Neural crest cell (in vitro differentiated cells): Measurements from ENCODE around the gene CDR2. TPM values are rescaled to one million over a fixed set of nuclear protein-coding genes. Genes with fewer than 3 reads are reported as not detected.

ENCODE experiments used
- DNase-seq: peaks from one replicate; pipeline ENCODE4 v3.0.0; 2021; ENCODE audit warnings: low read depth, mixed read lengths, low spot score
- H3K27ac Mint-ChIP-seq: one replicate; pipeline ENCODE4 v1.8.0; 2021; ENCODE audit warnings: mild to moderate bottlenecking, mixed read lengths; ENCODE audit not compliant: unreplicated experiment
- H3K27me3 Mint-ChIP-seq: 2 replicates; pipeline ENCODE4 v1.8.0; 2021; ENCODE audit warnings: low read depth, mild to moderate bottlenecking, mixed read lengths
- H3K36me3 Mint-ChIP-seq: 2 replicates; pipeline ENCODE4 v1.8.0; 2021; ENCODE audit warnings: low read depth, mild to moderate bottlenecking, mixed read lengths
- H3K4me1 Mint-ChIP-seq: 2 replicates; pipeline ENCODE4 v1.8.0; 2021; ENCODE audit warnings: mixed read lengths
- H3K4me3 Mint-ChIP-seq: one replicate; pipeline ENCODE4 v1.8.0; 2021; ENCODE audit warnings: mild to moderate bottlenecking, mixed read lengths
- H3K9me3 Mint-ChIP-seq: 2 replicates; pipeline ENCODE4 v1.8.0; 2021; ENCODE audit warnings: mixed read lengths
- CTCF ChIP-seq: fragments of 200-600 bp; sonication (generic); conservative IDR thresholded peaks from 2 replicates; pipeline ENCODE4 v1.5.0; 2021; ENCODE audit warnings: antibody characterized with exemption, mild to moderate bottlenecking
- total RNA-seq: library from RNA; stranded (reverse); gene quantifications from 2 replicates; pipeline ENCODE4 v1.2.1, GENCODE V29; 2021

CDR2 gene
- total RNA-seq, 1 donor from 2014 or later = 16.1 TPM

DNA sequence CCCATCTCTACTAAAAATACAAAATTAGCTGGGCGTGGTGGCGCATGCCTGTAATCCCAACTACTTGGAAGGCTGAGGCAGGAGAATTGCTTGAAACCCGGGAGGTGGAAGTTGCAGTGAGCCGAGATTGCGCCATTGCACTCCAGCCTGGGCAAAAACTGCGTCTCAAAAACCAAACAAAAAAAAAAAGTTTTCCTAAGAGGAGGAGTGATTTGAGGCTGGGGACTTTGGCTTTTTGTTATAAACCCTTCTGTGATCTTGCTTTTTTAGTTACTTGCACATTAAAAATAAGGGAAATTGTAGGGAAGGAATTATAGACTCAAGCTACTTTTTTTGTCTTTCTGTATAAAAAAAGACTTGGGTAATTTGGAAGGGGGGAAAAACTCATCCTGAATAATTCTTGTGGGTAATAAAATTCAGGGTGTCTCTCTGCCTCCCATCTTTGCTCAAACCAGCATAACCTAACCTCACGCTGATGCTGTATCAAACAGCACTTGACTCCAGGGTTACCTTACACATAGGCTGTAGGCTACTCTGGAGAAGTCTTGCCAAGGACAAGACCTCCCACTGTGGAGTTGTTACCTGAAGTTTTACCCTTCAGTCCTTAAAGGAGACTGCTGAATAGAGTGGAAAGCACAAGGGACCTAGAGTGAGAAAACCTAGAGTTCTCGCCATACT lies 1.7 kb upstream of the CDR2 start:
- DNase-seq = no peak
- no peak for TF ChIP-seq CTCF
- Mint-ChIP-seq H3K4me3 (peak overlapping the region; percentile 99), H3K36me3 (no peaks in the 10 kb centered on the region), H3K9me3 (no peaks in the 10 kb centered on the region), H3K27ac (no peak overlapping the region), H3K4me1 (peaks cover 25% of the 10 kb centered on the region), H3K27me3 (peaks cover 34% of the 10 kb centered on the region)

DNA sequence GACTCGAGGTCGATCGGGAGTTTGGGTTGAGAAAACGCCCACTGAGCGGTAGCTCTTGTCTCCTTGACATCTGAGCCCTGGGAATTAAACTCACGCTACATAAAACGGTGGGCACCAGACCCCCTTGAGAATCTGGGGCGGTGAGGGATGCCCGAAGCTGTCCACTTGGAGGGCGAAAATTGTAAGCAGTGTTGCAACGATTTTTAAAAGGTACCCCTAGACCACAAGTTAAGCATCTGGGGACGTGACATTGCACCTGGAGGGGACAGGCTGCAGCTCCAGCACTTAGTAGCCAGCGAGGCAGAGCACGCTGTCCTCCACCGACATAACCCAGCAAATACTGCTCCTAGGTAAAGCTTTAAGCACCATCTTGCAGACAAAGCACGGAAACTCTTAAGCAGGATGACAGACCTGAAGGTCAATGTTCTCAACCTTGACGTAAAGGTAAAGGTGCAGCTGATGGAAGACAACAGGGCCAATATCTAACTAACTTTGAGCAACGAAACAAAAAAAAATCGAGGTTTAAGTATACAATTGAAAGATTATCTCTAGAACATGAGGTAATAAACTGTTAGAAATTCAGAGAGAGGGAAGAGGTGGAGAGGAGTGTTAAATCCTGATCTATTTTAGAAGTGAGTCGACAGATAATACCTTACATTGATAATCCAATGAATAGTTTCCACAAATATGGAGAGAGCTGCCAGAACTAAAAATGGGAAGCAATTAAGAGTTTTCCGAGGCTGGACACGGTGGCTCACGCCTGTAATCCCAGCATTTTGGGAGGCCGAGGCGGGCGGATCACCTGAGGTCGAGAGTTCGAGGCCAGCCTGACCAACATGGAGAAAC lies 921 bp upstream of the CDR2 start:
- Mint-ChIP-seq H3K27ac (no peak overlapping the region), H3K4me1 (peaks cover 28% of the 10 kb centered on the region), H3K27me3 (peaks cover 34% of the 10 kb centered on the region), H3K9me3 (no peaks in the 10 kb centered on the region), H3K36me3 (no peaks in the 10 kb centered on the region), H3K4me3 (peak overlapping the region; percentile 99)
- DNase-seq = no peak
- TF ChIP-seq CTCF = no peak

GRCh38 chr16:22373662-22374310 lies 633 bp downstream of the CDR2 start:
- H3K4me3 Mint-ChIP-seq = peak overlapping the region; percentile 91
- no peaks in the 10 kb centered on the region for H3K36me3 Mint-ChIP-seq
- TF ChIP-seq CTCF = no peak
- H3K27ac Mint-ChIP-seq = peak overlapping the region; percentile 67
- peaks cover 36% of the 10 kb centered on the region for H3K4me1 Mint-ChIP-seq
- peak; percentile 7 for DNase-seq
- peaks cover 34% of the 10 kb centered on the region for H3K27me3 Mint-ChIP-seq
- H3K9me3 Mint-ChIP-seq = no peaks in the 10 kb centered on the region

DNA sequence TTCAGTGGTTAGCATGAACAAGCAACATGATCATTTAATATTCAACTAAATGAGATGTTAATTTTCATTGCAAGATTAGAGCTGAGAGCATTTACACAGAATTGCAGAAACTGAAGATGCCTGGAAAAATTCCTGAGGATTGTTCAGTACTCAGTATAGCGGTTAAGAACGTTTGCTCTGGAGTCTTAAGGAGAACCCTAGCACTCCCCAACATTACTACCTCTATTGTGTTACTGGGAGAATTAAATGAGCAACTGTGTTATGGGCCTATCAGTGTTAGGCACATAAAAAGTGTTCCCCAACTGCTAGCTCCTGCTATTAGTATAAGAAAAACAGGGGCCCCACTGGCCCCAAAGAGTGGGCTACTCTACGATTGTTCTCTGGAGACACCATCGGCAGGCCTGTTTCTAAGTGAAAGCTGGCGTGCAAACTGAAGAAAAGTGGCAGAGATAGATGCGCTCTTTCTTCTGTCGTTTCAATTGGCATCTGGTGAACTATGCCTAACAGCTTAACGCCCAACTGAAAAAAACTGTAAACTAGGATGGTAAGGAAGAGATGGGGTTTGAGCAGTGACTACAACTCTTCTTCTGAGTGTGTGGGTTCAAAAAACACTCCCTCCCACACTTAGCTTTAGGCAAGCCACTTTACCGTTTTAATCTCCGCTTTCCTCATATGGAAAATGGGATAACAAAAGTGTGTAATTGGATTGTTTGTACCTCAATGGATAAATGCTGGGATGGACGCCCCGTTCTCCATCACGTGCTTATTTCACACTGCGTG lies 1.3 kb downstream of the CDR2 start:
- Mint-ChIP-seq H3K36me3 (no peaks in the 10 kb centered on the region), H3K27me3 (peaks cover 34% of the 10 kb centered on the region), H3K27ac (peak overlapping the region; percentile 67), H3K4me3 (peak overlapping the region; percentile 91), H3K9me3 (no peaks in the 10 kb centered on the region), H3K4me1 (peaks cover 36% of the 10 kb centered on the region)
- DNase-seq = no peak
- no peak for TF ChIP-seq CTCF
